Measurements from ENCODE around the gene FBLN7. TPM values are rescaled to one million over a fixed set of nuclear protein-coding genes. Genes with fewer than 3 reads are reported as not detected.

Gene FBLN7
- polyA plus RNA-seq, 1 experiment: 3.7 TPM

DNA sequence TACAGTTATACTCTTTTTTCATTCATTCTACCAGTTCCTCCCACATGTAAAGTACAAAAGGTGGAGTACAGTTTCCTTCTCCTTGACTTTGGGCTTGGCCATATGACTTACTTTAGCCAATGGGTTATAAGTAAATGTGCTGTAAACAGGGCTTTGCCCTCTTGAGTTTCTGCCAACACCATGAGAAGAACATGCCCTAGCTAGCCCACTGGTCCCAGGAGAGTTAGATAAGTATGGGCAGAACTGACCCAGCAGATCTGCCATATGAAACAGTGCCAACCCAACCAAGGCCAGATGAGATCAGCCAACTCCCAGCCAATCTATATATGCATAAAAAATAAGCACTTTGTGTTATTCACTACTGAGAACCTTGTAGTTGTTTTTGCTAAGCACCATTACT is 91.2 kb downstream of the FBLN7 start:
- POLR2A ChIA-PET: no interaction called here
- CTCF ChIA-PET: no interaction called here
- DNase-seq (ENCODE audit: low read depth): no peak
- Histone ChIP-seq H3K4me3 (ENCODE audit: low read depth, low read length) (no peak overlapping the region), H3K27me3 (ENCODE audit: control insufficient read depth, insufficient read depth, low read length) (no peaks in the 10 kb centered on the region), H3K36me3 (ENCODE audit: control insufficient read depth, insufficient read depth, low read length) (peaks cover 1% of the 10 kb centered on the region)
- no peak for TF ChIP-seq CTCF (IDR thresholded peaks at IDR 0.05; ENCODE audit: insufficient read depth, low read depth, low read length)

DNA sequence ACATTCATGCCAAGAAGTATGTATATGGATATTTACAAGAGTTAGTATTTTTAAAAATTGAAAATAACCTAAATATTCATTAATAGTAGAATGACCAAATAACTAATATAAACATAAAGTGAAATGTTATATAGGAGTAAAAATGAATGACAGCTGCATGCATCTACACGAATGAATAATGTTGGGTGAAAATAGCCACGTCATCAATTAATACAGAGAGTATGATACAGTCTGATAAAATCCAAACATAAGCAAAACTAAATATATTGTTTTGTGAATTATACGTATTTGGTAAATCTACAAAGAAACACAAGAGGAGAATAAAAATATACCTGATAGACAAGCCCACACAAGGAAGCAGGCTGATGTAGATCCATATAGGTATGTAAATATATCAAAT is 92.2 kb downstream of the FBLN7 start:
- no peak for TF ChIP-seq CTCF (IDR thresholded peaks at IDR 0.05; ENCODE audit: insufficient read depth, low read depth, low read length)
- ChIA-PET POLR2A (no interaction called here), CTCF (interaction anchor here (1.2 kb wide), 1 partner anchor 21 kb away, joined by 3 read pairs; no protein-coding TSS in a partner anchor)
- Histone ChIP-seq H3K36me3 (ENCODE audit: control insufficient read depth, insufficient read depth, low read length) (no peaks in the 10 kb centered on the region; the same call in none of the 2 replicates), H3K27me3 (ENCODE audit: control insufficient read depth, insufficient read depth, low read length) (no peaks in the 10 kb centered on the region), H3K4me3 (ENCODE audit: low read depth, low read length) (no peak overlapping the region)
- DNase-seq (ENCODE audit: low read depth): no peak

Other genes starting within 250 kb of the FBLN7 start
- 0.07 and 0.11 TPM in 2 replicates for gene MERTK, start 239.8 kb upstream of the FBLN7 start, polyA plus RNA-seq (2011; rRNA removed)
- gene TMEM87B, start 83.1 kb upstream of the FBLN7 start, polyA plus RNA-seq (2011; rRNA removed): 11.4 and 23.4 TPM in 2 replicates
- gene ZC3H8, start 116.7 kb downstream of the FBLN7 start, polyA plus RNA-seq (2011; rRNA removed): 0.99 and 3.6 TPM in 2 replicates
- 1.2 and 1.4 TPM in 2 replicates for gene ZC3H6, start 137.2 kb downstream of the FBLN7 start, polyA plus RNA-seq (2011; rRNA removed)